HL-60 (cell line): Measurements from ENCODE around the gene OGFOD3.

Experiments used
- GABPA ChIP-seq: IDR thresholded peaks from 2 replicates; pipeline ENCODE4 v1.6.1; 2012; ENCODE audit warnings: low read depth
- POLR2AphosphoS5 ChIP-seq: IDR thresholded peaks from 2 replicates; pipeline ENCODE4 v1.6.1; 2012; ENCODE audit warnings: low read depth
- SPI1 ChIP-seq: IDR thresholded peaks from 2 replicates; pipeline ENCODE4 v1.6.1; 2012; ENCODE audit warnings: low read depth, mild to moderate bottlenecking, borderline replicate concordance
- TF ChIP-seq, protein P1 (sequence below): IDR thresholded peaks from one replicate; pipeline ENCODE4 v1.5.1; 2011; ENCODE audit warnings: low read length, control low read depth, inconsistent platforms; ENCODE audit not compliant: insufficient read depth
- TF ChIP-seq, protein P2 (sequence below): IDR thresholded peaks from 2 replicates; pipeline ENCODE4 v1.6.1; 2012; ENCODE audit warnings: low read depth; ENCODE audit not compliant: insufficient replicate concordance

DNA sequence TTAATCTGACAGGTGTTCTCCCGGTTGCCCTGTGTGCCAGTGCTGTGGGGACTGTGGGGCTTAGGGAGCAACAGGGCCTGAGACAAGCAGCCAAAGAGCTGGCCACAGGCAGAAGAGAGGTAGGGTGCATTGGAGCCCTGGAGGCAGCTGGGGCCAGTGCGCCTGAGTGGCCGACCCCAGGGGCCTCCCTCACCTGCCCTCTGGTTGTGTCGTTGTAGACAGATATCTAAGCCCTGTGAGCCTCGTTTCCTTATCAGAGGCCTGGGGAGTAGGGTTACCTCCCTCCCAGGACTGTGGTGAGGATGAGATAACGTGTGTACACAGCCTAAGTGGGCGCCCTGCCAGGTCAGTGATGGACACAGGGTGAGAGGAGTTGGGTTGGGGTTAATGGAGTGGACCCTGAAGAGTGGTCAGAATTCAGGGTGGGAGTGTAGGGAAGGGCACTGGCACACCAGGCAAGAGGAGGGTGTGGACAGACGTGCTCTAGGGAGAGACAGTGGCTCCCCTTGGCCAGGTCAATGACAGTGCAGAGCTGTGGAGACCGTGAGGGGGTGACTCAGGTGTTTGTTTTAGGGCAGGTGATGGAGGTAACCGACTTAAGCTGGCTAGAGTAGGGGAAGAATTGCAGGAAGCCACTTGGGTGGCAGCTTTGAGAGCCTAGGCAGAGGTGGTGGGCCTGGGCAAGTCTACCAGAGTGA, 43.6 kb upstream of the OGFOD3 start:
- TF ChIP-seq, protein P1, sequence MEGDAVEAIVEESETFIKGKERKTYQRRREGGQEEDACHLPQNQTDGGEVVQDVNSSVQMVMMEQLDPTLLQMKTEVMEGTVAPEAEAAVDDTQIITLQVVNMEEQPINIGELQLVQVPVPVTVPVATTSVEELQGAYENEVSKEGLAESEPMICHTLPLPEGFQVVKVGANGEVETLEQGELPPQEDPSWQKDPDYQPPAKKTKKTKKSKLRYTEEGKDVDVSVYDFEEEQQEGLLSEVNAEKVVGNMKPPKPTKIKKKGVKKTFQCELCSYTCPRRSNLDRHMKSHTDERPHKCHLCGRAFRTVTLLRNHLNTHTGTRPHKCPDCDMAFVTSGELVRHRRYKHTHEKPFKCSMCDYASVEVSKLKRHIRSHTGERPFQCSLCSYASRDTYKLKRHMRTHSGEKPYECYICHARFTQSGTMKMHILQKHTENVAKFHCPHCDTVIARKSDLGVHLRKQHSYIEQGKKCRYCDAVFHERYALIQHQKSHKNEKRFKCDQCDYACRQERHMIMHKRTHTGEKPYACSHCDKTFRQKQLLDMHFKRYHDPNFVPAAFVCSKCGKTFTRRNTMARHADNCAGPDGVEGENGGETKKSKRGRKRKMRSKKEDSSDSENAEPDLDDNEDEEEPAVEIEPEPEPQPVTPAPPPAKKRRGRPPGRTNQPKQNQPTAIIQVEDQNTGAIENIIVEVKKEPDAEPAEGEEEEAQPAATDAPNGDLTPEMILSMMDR, result no peak
- TF ChIP-seq POLR2AphosphoS5 (no peak), SPI1 (no peak), GABPA (no peak)
- TF ChIP-seq, protein P2, sequence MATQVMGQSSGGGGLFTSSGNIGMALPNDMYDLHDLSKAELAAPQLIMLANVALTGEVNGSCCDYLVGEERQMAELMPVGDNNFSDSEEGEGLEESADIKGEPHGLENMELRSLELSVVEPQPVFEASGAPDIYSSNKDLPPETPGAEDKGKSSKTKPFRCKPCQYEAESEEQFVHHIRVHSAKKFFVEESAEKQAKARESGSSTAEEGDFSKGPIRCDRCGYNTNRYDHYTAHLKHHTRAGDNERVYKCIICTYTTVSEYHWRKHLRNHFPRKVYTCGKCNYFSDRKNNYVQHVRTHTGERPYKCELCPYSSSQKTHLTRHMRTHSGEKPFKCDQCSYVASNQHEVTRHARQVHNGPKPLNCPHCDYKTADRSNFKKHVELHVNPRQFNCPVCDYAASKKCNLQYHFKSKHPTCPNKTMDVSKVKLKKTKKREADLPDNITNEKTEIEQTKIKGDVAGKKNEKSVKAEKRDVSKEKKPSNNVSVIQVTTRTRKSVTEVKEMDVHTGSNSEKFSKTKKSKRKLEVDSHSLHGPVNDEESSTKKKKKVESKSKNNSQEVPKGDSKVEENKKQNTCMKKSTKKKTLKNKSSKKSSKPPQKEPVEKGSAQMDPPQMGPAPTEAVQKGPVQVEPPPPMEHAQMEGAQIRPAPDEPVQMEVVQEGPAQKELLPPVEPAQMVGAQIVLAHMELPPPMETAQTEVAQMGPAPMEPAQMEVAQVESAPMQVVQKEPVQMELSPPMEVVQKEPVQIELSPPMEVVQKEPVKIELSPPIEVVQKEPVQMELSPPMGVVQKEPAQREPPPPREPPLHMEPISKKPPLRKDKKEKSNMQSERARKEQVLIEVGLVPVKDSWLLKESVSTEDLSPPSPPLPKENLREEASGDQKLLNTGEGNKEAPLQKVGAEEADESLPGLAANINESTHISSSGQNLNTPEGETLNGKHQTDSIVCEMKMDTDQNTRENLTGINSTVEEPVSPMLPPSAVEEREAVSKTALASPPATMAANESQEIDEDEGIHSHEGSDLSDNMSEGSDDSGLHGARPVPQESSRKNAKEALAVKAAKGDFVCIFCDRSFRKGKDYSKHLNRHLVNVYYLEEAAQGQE, result no peak
